Immature natural killer cell (primary cell): ENCODE results near the gene TRIO. TPM values are rescaled to one million over a fixed set of nuclear protein-coding genes. Genes with fewer than 3 reads are reported as not detected.
A peak's percentile ranks its signal among the peaks of the same experiment; 100 is the strongest.

ENCODE experiments used
- DNase-seq, 3 donors: peaks; one replicate each; pipeline ENCODE4 v3.0.0; 2022; ENCODE audit warnings: mixed read lengths in 1 of 3
- H3K27ac Mint-ChIP-seq, 6 donors: one replicate each; pipeline ENCODE4 v1.8.0; 2020; ENCODE audit warnings: mixed read lengths in 6 of 6, mild to moderate bottlenecking in 5 of 6, inconsistent platforms in 4 of 6, moderate library complexity in 3 of 6
- H3K27me3 Mint-ChIP-seq, 3 donors: one replicate each; pipeline ENCODE4 v1.8.0; 2020 to 2021; ENCODE audit warnings: low read depth in 3 of 3, mild to moderate bottlenecking in 3 of 3, mixed read lengths in 3 of 3, moderate library complexity in 3 of 3, inconsistent platforms in 1 of 3
- H3K36me3 Mint-ChIP-seq, 3 donors: one replicate each; pipeline ENCODE4 v1.8.0; 2020; ENCODE audit warnings: mixed read lengths in 3 of 3, inconsistent platforms in 2 of 3, mild to moderate bottlenecking in 2 of 3
- H3K4me1 Mint-ChIP-seq, 2 donors: one replicate each; pipeline ENCODE4 v1.8.0; 2020; ENCODE audit warnings: inconsistent platforms in 2 of 2, mild to moderate bottlenecking in 2 of 2, mixed read lengths in 2 of 2, moderate library complexity in 1 of 2
- H3K4me3 Mint-ChIP-seq, 5 donors: one replicate each; pipeline ENCODE4 v1.8.0; 2020; ENCODE audit warnings: mild to moderate bottlenecking in 5 of 5, mixed read lengths in 5 of 5, inconsistent platforms in 3 of 5, moderate library complexity in 3 of 5
- H3K9me3 Mint-ChIP-seq, 6 donors: one replicate each; pipeline ENCODE4 v1.8.0; 2020; ENCODE audit warnings: mild to moderate bottlenecking in 6 of 6, mixed read lengths in 6 of 6, inconsistent platforms in 4 of 6, moderate library complexity in 3 of 6
- polyA plus RNA-seq, 3 donors: library from polyadenylated mRNA; unstranded; fragments of 300-500 nt; fragmentation: Illumina TruSeq; gene quantifications; one replicate each; pipeline ENCODE4 v1.2.3, GENCODE V29; 2021

Gene TRIO
- polyA plus RNA-seq, 3 donors from 2014 or later: 0.70 to 2.3 (median 1.2) TPM

DNA sequence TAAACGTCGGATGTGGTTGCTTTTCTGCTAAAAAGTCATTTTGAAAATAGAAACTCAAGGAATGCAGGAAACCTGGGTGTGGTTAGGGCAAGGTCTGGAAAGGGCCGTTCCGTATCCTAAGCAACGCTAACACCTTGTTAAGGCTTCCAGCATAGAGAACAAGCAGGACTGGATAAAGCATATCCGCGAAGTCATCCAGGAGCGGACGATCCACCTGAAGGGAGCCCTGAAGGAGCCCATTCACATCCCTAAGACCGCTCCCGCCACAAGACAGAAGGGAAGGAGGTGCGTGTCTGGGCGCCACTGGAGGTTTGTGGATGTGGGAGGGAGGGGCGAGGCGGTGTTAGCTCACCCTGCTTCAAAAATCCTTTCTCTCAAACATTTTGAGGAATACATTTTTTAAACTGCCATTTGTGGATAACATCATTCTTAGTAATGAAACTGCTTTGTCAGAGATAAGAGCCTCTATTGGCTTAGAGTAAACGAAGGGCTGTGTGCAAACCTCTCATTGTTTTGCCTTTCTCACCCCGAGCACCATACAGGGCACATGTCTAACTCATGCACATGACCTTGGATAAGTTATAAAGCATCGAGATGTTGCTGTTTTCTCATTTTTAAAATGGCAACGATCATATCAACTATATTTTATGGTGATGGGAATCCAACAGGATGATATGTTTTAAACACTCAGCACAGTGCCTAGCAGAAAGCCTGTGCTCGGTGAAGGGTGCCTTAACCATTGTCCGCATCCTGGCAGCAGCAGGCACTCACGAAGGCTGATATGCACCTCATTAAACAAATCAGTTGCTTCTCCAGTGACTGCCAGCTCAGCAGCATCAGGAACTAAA, 262.8 kb downstream of the TRIO start:
- peaks cover 8 to 28% (median 8%) of the 10 kb centered on the region in 3 donors for H3K36me3 Mint-ChIP-seq
- no peak for DNase-seq
- H3K4me3 Mint-ChIP-seq: no peak overlapping the region
- H3K9me3 Mint-ChIP-seq: peaks cover 0 to 14% (median 5%) of the 10 kb centered on the region in 6 donors
- H3K27ac Mint-ChIP-seq: no peak overlapping the region
- peaks cover 6 to 9% (median 8%) of the 10 kb centered on the region in 3 donors for H3K27me3 Mint-ChIP-seq
- H3K4me1 Mint-ChIP-seq: peaks cover 8 to 9% of the 10 kb centered on the region in 2 donors

DNA sequence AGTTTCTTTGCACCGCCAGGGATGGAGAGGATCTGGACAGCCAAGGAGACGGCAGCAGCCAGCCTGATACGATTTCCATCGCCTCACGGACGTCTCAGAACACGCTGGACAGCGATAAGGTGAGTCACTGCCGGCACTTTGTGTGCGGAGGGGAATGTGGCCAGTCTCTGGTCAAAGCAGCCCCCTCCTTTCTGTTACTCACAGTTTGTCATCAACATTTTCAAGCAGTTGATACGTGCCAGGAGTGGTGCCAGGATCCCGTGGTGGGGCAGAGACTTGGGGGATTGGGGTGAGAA, 263.4 kb downstream of the TRIO start:
- Mint-ChIP-seq H3K4me3 (no peak overlapping the region), H3K27ac (no peak overlapping the region), H3K4me1 (peaks cover 8 to 9% of the 10 kb centered on the region in 2 donors), H3K27me3 (peaks cover 6 to 9% (median 6%) of the 10 kb centered on the region in 3 donors), H3K36me3 (peaks cover 8 to 33% (median 11%) of the 10 kb centered on the region in 3 donors), H3K9me3 (peaks cover 0 to 14% (median 5%) of the 10 kb centered on the region in 6 donors)
- DNase-seq: no peak

DNA sequence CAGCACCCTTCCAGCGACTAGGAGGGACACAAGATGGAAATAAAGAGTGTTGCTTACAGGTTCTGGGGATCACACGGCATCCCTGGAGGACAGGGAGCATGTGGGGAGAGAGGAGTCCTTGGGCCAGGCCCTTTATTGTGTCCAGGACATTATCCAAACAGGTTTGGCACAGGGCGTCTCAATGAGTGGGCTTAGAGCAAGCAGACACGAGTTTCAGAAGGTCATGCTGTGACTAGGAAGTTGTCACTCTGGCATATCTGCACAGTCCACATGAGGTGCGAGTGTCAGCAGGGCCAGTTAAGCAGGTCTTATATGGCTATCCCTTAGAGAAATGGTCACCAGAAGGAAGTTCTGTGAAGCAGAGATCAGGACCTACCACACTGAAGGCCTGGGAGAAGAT, 263.9 kb downstream of the TRIO start:
- no peak for DNase-seq
- no peak overlapping the region for H3K4me3 Mint-ChIP-seq
- peaks cover 6 to 9% (median 6%) of the 10 kb centered on the region in 3 donors for H3K27me3 Mint-ChIP-seq
- H3K27ac Mint-ChIP-seq: no peak overlapping the region
- H3K9me3 Mint-ChIP-seq: peaks cover 0 to 14% (median 5%) of the 10 kb centered on the region in 6 donors
- H3K36me3 Mint-ChIP-seq: peaks cover 8 to 33% (median 11%) of the 10 kb centered on the region in 3 donors
- H3K4me1 Mint-ChIP-seq: peaks cover 8 to 9% of the 10 kb centered on the region in 2 donors

DNA sequence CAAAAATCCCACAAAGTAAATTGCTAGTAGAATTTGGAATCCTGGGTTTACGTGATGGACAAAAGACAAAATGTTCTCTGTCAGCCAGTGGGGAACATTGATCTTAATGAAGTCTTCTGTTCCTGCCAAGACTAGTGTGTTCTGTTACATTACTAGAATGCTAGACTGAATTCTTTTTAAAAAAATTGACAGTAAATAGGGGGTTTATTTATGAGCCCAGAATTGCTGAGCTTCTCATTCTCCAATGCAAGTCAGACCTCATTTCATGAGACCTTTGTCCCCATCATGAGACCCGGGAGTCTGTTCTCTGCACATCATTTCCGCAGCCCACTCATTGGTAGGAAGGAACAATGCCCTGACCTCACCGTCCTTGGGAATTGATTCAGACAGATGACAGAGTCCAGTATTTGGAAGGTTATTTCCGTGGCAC, 264.6 kb downstream of the TRIO start:
- H3K27me3 Mint-ChIP-seq: peaks cover 4 to 5% (median 4%) of the 10 kb centered on the region in 3 donors
- peaks cover 1 to 9% of the 10 kb centered on the region in 2 donors for H3K4me1 Mint-ChIP-seq
- no peak overlapping the region for H3K4me3 Mint-ChIP-seq
- H3K9me3 Mint-ChIP-seq: peaks cover 0 to 7% (median 1%) of the 10 kb centered on the region in 6 donors
- no peak overlapping the region for H3K27ac Mint-ChIP-seq
- no peak for DNase-seq
- peaks cover 5 to 30% (median 11%) of the 10 kb centered on the region in 3 donors for H3K36me3 Mint-ChIP-seq

DNA sequence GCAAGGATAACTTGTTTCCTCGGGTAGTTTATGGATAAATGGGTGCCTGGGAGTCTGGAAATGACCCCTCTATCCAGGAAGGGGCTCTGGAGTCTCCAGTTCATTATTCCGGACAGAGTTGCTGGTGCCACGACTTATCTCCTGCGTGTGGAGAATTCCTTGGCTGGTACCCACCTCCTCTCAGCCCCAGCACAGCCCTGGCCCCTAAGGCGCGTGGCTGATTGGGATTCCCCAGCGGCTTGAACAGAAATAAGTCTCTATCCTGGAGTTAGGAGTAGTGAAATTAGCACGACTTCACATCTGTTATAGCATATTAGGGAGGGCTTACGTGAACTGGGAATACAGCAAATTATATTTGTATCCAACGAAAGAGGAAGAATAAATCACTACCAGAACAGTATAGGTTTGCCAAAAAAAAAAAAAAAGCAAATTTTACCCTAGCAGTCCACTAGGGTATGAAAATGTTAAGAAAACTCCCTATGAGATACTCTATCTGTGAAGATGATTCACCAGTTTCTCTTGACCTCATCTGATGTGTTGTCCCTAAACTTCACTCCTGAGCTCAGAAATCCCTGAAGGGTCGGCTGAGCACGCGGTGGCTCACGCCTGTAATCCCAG, 265.9 kb downstream of the TRIO start:
- H3K27ac Mint-ChIP-seq: no peak overlapping the region
- no peak overlapping the region for H3K4me3 Mint-ChIP-seq
- DNase-seq: no peak
- H3K4me1 Mint-ChIP-seq: peaks cover 1 to 7% of the 10 kb centered on the region in 2 donors
- peaks cover 0 to 3% (median 0%) of the 10 kb centered on the region in 3 donors for H3K27me3 Mint-ChIP-seq
- peaks cover 0 to 2% (median 0%) of the 10 kb centered on the region in 6 donors for H3K9me3 Mint-ChIP-seq
- H3K36me3 Mint-ChIP-seq: peaks cover 8 to 29% (median 11%) of the 10 kb centered on the region in 3 donors

DNA sequence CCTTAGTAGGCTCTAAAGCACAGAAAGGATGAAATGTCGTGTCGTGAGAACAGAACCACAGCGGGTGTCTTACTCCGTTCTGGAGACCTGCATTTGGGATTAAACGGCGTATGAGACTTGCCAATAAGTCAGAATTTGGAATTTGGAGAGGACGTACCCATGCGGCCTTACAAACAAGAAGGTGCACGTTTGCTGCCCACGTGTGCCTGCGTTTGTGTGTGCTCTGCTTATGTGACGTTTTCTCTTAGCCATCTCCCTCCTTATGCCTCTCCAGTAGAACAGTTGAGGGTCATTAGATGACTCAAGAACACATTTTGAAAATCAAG, 266.9 kb downstream of the TRIO start:
- Mint-ChIP-seq H3K27ac (no peak overlapping the region), H3K4me3 (no peak overlapping the region), H3K4me1 (peaks cover 0 to 2% of the 10 kb centered on the region in 2 donors), H3K9me3 (no peaks in the 10 kb centered on the region), H3K27me3 (peaks cover 0 to 2% (median 0%) of the 10 kb centered on the region in 3 donors), H3K36me3 (peaks cover 8 to 34% (median 11%) of the 10 kb centered on the region in 3 donors)
- DNase-seq: no peak

DNA sequence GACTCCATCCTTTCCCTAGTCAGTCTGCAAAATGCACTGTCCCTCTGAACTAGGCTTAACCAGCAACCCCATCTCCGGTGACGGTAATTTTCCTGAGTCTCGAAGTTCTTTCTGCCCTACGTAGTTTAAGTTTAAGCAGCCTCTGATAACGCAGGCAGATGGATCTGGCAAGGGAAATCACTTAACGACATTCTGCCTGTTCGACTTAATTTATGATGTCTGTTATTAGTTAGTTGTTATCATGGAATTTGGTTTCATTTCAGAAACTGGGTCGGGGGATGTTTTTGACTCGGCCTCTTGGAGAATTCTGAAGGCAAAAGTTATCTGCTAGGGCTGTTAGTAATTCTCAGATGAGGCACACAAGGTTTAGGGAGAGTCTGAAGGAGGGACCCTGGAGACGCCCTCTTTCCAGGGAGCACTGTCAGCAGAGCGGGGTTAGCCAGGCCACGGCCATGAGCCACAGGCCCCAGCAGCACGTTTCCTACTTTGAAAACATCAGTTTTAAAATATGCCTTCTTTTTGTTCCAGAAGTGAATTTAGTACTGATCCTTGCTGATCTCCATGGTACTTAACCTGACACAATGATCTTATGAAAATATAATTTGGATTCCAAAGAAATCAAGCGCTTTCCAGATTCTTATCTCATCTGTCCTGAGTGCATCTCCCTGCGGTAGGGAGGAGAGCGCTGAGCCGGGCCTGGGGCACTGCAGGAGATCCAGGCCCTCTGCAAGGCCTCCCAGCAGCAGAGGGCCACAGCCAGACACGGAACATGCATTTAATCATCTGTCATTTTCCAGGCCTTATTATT, 267.5 kb downstream of the TRIO start:
- Mint-ChIP-seq H3K27ac (no peak overlapping the region), H3K4me1 (peaks cover 0 to 7% of the 10 kb centered on the region in 2 donors), H3K27me3 (peaks cover 0 to 2% (median 0%) of the 10 kb centered on the region in 3 donors), H3K4me3 (no peak overlapping the region), H3K9me3 (no peaks in the 10 kb centered on the region), H3K36me3 (peaks cover 8 to 32% (median 11%) of the 10 kb centered on the region in 3 donors)
- DNase-seq: no peak

DNA sequence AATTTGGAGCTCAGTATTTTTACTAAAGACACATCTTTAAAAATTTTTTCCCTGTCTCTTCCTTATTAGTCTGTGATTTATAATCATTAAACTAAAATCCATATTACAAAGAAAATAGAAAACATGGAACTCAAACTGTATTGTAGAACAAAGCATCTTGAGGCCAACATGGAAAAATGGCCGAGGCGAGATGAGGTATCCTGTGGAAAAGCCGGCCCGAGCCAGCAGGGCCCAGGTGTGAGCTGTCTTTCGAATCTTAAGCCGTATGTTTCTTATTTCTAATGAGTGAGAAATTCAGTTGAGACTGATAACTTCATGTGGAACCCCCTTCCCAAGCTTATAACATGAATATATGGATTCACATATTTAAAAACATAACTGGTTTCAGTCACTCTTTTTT, 268.1 kb downstream of the TRIO start:
- Mint-ChIP-seq H3K27ac (no peak overlapping the region), H3K27me3 (peaks cover 0 to 2% (median 0%) of the 10 kb centered on the region in 3 donors), H3K4me3 (no peak overlapping the region), H3K9me3 (no peaks in the 10 kb centered on the region), H3K36me3 (peaks cover 8 to 32% (median 11%) of the 10 kb centered on the region in 3 donors), H3K4me1 (peaks cover 0 to 11% of the 10 kb centered on the region in 2 donors)
- DNase-seq: no peak

DNA sequence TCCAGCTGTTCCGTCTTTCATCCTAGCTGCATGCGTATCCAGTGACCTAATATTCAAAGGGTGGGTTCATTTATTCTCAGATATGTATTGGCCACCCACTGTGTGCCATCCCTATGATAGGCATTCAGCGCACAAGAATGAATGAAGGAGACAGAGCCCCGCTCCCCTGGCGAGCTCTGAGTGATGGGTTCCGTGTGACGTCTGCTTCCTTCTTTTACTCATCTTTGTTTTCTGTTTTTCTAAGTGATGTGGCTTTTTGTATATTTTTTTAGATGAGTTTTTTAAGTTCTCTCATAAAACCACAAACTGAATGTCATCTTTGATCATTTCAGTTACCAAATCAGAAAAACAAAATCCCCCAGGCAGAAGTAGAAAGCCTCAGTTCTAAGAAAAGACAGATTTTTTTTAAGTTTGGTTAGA, 270.2 kb downstream of the TRIO start:
- DNase-seq: no peak
- no peaks in the 10 kb centered on the region for H3K9me3 Mint-ChIP-seq
- no peak overlapping the region for H3K27ac Mint-ChIP-seq
- H3K36me3 Mint-ChIP-seq: peaks cover 8 to 20% (median 11%) of the 10 kb centered on the region in 3 donors
- peaks cover 0 to 11% of the 10 kb centered on the region in 2 donors for H3K4me1 Mint-ChIP-seq
- no peak overlapping the region for H3K4me3 Mint-ChIP-seq
- H3K27me3 Mint-ChIP-seq: no peaks in the 10 kb centered on the region

DNA sequence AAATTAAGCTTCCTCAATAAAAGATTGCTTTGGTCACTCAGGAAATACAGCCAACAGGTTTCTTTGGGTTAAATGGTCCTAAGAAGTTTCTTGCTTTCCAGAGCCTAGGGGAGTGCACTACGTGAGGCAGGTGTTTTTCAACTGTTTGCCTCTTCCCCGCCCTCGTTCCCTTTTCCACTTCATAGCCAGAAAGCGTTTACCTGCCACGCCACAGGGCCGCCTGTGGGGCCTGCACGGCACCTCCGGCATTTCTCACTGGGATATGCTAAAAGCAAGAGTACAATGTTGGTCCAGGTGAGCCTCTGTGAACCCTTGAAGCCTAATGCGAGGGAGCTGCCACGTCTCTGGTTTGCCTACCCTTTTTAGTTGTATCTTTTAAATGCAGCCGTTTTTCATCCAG, 270.9 kb downstream of the TRIO start:
- Mint-ChIP-seq H3K4me1 (peaks cover 0 to 11% of the 10 kb centered on the region in 2 donors), H3K36me3 (peaks cover 8 to 20% (median 11%) of the 10 kb centered on the region in 3 donors), H3K27ac (no peak overlapping the region), H3K9me3 (no peaks in the 10 kb centered on the region), H3K27me3 (no peaks in the 10 kb centered on the region), H3K4me3 (no peak overlapping the region)
- DNase-seq: no peak

DNA sequence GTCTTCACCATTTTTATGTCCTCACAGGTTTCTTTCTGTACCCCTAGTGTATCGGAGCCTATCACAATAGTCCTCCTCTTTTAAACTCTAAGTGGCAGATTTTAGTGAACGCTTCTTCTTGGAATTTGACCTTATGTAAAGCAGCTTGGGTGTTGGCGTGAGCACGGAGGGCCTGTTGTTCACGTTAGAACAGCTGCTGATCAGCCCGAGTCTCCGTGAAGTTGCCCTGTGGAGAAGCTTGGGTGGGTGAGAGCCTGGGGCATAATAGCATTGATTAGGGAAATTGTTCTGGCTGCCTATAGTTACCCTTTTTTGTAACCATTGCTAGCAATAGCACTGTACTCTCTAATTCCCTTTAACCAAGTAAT, 271.5 kb downstream of the TRIO start:
- H3K4me3 Mint-ChIP-seq: peak overlapping the region in 1 of 5 donors; percentile 8
- peaks cover 8 to 20% (median 11%) of the 10 kb centered on the region in 3 donors for H3K36me3 Mint-ChIP-seq
- no peak overlapping the region for H3K27ac Mint-ChIP-seq
- H3K9me3 Mint-ChIP-seq: no peaks in the 10 kb centered on the region
- H3K27me3 Mint-ChIP-seq: no peaks in the 10 kb centered on the region
- no peak for DNase-seq
- H3K4me1 Mint-ChIP-seq: peaks cover 0 to 11% of the 10 kb centered on the region in 2 donors

DNA sequence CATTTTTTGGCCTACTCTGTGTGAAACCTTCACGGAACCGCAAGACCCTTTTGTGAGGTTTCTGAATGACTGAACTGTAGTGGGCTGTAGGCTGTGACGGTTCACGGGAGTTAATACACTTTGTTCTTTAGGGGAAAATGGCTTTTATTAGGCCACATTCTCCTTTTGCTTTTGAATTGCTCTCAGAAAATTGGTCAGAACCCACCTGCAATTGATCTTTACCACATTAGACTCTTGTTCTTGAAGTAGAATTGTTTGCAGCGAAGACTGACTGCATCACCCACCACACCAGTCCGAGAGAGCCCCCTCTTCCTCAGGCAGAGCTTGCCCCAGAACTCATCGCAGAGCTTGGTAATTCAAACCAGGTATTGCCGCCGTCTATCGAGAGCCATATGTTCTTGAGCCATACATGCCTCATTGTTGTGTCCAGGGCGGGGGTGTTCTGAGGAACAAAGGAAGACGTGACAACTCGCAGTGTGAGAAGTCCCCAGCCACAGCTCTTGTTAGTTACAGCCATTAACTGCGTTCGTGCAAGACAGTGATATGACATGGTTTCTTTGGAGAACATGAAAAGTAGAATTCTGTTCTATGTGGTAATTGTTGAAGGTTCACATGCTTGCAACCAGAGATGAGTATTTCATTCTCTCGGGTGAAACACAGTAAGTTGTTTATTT, 272.0 kb downstream of the TRIO start:
- no peaks in the 10 kb centered on the region for H3K9me3 Mint-ChIP-seq
- H3K4me3 Mint-ChIP-seq: peak overlapping the region in 1 of 5 donors; percentile 57
- peaks cover 0 to 11% of the 10 kb centered on the region in 2 donors for H3K4me1 Mint-ChIP-seq
- no peak for DNase-seq
- H3K27ac Mint-ChIP-seq: no peak overlapping the region
- peaks cover 0 to 1% (median 0%) of the 10 kb centered on the region in 3 donors for H3K27me3 Mint-ChIP-seq
- H3K36me3 Mint-ChIP-seq: peaks cover 8 to 21% (median 11%) of the 10 kb centered on the region in 3 donors

DNA sequence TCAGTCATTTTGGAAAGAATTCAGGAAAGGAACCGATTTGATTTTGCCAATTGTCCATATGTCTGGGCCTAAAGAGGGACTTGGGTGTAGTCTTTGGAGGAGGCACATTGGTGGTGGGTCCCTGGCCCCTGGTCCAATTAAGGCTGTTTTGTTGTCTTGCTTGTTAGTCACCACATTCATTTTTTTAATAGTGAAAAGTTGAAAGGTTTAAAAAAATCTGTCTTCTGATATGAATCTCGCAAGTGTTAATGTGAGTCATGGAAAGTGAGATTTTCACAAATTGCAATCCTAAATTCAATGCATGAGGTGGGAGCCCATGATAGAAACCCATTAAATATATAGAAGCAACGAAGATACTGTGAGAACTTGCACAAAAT, 272.5 kb downstream of the TRIO start:
- no peak for DNase-seq
- peak overlapping the region in 1 of 5 donors; percentile 42 for H3K4me3 Mint-ChIP-seq
- H3K36me3 Mint-ChIP-seq: peaks cover 3 to 17% (median 6%) of the 10 kb centered on the region in 3 donors
- H3K9me3 Mint-ChIP-seq: no peaks in the 10 kb centered on the region
- peaks cover 0 to 1% (median 0%) of the 10 kb centered on the region in 3 donors for H3K27me3 Mint-ChIP-seq
- peak overlapping the region in 1 of 6 donors; percentile 12 for H3K27ac Mint-ChIP-seq
- H3K4me1 Mint-ChIP-seq: peaks cover 0 to 11% of the 10 kb centered on the region in 2 donors
